NCI-H82 treated with DMSO at 0.1 percent for 48 hours (cell line): ENCODE results near the gene BRSK2.

Experiments
- DNase-seq: peaks from one replicate; lab custom pipeline; 2025; ENCODE audit not compliant: unreplicated experiment; lab: John Stamatoyannopoulos, UW

BRSK2 gene

GRCh38 chr11:1461826-1462697 is 72.3 kb downstream of the BRSK2 start:
- DNase-seq, result no peak

GRCh38 chr11:1462698-1462975 is 72.9 kb downstream of the BRSK2 start:
- no peak for DNase-seq

- DNase-seq, result no peak
These were observed 73.3 kb downstream of the BRSK2 start for GRCh38 chr11:1463056-1463455.

GRCh38 chr11:1466784-1467183 is 77.0 kb downstream of the BRSK2 start:
- no peak for DNase-seq

GRCh38 chr11:1467270-1467669 is 77.5 kb downstream of the BRSK2 start:
- no peak for DNase-seq

GRCh38 chr11:1468002-1468401 is 78.3 kb downstream of the BRSK2 start:
- DNase-seq, result no peak

- no peak for DNase-seq
These were observed 78.8 kb downstream of the BRSK2 start for GRCh38 chr11:1468473-1469066.

GRCh38 chr11:1469287-1469910 is 79.7 kb downstream of the BRSK2 start:
- DNase-seq, result no peak

- no peak for DNase-seq
These were observed 80.4 kb downstream of the BRSK2 start for GRCh38 chr11:1469911-1470680.

- DNase-seq, result no peak
These were observed 81.2 kb downstream of the BRSK2 start for GRCh38 chr11:1470681-1471611.

- DNase-seq, result no peak
These were observed 82.0 kb downstream of the BRSK2 start for GRCh38 chr11:1471736-1472135.

- no peak for DNase-seq
These were observed 82.7 kb downstream of the BRSK2 start for GRCh38 chr11:1472180-1473005.

- DNase-seq, result no peak
These were observed 83.4 kb downstream of the BRSK2 start for GRCh38 chr11:1473011-1473628.

GRCh38 chr11:1473786-1474185 is 84.1 kb downstream of the BRSK2 start:
- DNase-seq, result no peak

GRCh38 chr11:1475841-1476240 is 86.1 kb downstream of the BRSK2 start:
- DNase-seq, result no peak

- DNase-seq, result no peak
These were observed 87.4 kb downstream of the BRSK2 start for GRCh38 chr11:1476940-1477736.

GRCh38 chr11:1478011-1478410 is 88.3 kb downstream of the BRSK2 start:
- no peak for DNase-seq

GRCh38 chr11:1478544-1478943 is 88.8 kb downstream of the BRSK2 start:
- DNase-seq, result no peak
